Measurements from ENCODE around the gene LBHD1. TPM values are rescaled to one million over a fixed set of nuclear protein-coding genes. Genes with fewer than 3 reads are reported as not detected.
A peak's percentile ranks its signal among the peaks of the same experiment; 100 is the strongest.

LBHD1 gene
- total RNA-seq, 2 experiments from 2014 or later: 4.4 to 6.1 TPM

DNA sequence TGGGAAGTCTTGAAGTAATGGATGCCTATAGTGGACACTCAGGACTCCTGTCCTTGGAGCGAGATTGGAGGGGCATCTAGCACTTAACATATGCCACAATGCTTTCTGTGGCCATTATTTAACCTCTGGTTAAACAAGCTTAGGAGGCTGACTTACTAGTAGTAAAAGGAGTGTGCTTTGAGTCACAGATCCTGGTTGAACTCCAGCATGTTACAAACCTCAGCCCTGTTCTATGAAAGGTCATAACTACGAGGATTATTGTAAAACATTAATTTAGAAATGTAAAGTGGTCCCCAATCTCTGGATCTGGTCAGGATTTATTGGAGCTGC, 1.1 kb upstream of the LBHD1 start:
- no peaks in the 10 kb centered on the region for H3K27me3 Mint-ChIP-seq (ENCODE audit: low read depth)
- intact Hi-C loops (cut with micrococcal nuclease): loop anchor here (5.0 kb wide), 1 partner anchor 184 kb away; no protein-coding TSS in a partner anchor
- peaks cover 41% of the 10 kb centered on the region for H3K36me3 Mint-ChIP-seq (ENCODE audit: low read depth)
- CTCF ChIA-PET: interaction anchor here (1.3 to 2.3 kb wide), 3 partner anchors 8 to 82 kb away, joined by 3 to 10 read pairs (median 6); partner anchors contain the start of genes C11orf98, CSKMT and TUT1
- H3K9me3 Mint-ChIP-seq: no peaks in the 10 kb centered on the region
- H3K4me3 Mint-ChIP-seq: peak overlapping the region; percentile 99
- H3K27ac Mint-ChIP-seq: peak overlapping the region; percentile 98
- H3K4me1 Mint-ChIP-seq (ENCODE audit: low read depth): peaks cover 60% of the 10 kb centered on the region
- no peak for DNase-seq

DNA sequence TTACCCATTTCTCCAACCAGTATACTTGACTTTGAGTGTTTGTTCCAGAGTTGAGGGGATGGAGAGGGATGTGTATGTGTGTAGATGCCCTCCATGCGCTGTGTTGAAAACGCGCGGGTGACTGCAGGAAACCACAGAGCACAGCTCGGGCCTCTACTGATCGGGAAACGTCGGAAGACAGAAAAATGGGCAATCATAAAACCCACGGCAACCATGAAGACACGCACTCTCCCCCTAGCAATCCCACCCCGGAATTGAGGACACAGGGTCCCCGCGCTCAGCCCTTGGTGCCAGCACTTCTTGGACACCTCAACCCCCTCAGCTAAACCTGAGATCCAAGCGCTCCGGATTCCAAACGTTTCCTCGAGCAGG, 845 bp downstream of the LBHD1 start:
- Mint-ChIP-seq H3K27ac (peak overlapping the region; percentile 98), H3K27me3 (ENCODE audit: low read depth) (no peaks in the 10 kb centered on the region), H3K4me1 (ENCODE audit: low read depth) (peaks cover 63% of the 10 kb centered on the region), H3K9me3 (no peaks in the 10 kb centered on the region), H3K36me3 (ENCODE audit: low read depth) (peaks cover 44% of the 10 kb centered on the region), H3K4me3 (peak overlapping the region; percentile 99)
- intact Hi-C loops (cut with micrococcal nuclease): loop anchor here (1.0 to 5.0 kb wide), 5 partner anchors 8 to 186 kb away; partner anchors contain the start of genes HNRNPUL2, INTS5, TUT1 and UBXN1
- CTCF ChIA-PET: interaction anchor here (0.6 to 2.3 kb wide), 3 partner anchors 10 to 246 kb away, joined by 3 to 10 read pairs (median 7); no protein-coding TSS in a partner anchor
- DNase-seq: no peak

DNA sequence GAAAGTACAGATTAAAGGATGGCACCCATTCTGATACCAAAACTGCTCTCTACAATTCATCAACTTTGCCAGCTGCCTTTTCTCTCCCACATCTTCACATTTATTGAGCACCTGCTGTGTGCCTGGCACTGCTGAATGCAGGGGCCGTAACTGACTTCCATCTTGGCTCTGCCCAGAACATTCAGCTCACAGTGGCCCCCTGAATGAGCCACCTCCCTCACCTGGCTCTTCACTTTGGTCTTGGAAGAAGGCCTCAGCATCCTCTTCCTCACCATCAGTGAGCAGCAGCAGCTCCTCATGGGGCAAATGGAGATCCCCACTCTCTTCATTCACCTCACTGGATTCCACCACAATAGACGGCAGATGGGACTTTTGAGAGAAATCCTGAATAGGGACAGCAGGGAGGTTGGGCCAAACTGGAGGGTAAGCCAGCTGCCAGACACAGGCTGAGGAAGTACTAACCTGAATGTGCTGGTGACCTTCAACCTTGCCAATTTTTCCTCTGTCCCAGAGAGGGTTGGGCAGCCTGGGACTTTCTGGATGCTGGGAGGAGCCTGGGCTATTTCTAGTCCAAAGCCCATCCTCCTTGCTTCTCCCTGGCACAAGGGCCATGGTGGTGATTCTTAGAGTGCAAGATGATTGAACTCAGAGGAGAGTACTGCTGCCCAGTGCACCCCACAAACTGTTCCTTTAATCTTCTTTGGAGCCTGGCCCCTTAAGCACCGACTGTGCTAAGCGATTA, 2.5 kb downstream of the LBHD1 start:
- no peak for DNase-seq
- peak overlapping the region; percentile 99 for H3K4me3 Mint-ChIP-seq
- H3K27ac Mint-ChIP-seq: peak overlapping the region; percentile 98
- no peaks in the 10 kb centered on the region for H3K9me3 Mint-ChIP-seq
- H3K36me3 Mint-ChIP-seq (ENCODE audit: low read depth): peaks cover 50% of the 10 kb centered on the region
- intact Hi-C loops (cut with micrococcal nuclease): loop anchor here (2.0 to 5.0 kb wide), 3 partner anchors 17 to 188 kb away; partner anchors contain the start of genes HNRNPUL2 and INTS5
- H3K27me3 Mint-ChIP-seq (ENCODE audit: low read depth): no peaks in the 10 kb centered on the region
- CTCF ChIA-PET: interaction anchor here (0.6 to 1.6 kb wide), 3 partner anchors 14 to 162 kb away, joined by 3 to 4 read pairs (median 3); partner anchors contain the start of gene STX5
- peaks cover 58% of the 10 kb centered on the region for H3K4me1 Mint-ChIP-seq (ENCODE audit: low read depth)

DNA sequence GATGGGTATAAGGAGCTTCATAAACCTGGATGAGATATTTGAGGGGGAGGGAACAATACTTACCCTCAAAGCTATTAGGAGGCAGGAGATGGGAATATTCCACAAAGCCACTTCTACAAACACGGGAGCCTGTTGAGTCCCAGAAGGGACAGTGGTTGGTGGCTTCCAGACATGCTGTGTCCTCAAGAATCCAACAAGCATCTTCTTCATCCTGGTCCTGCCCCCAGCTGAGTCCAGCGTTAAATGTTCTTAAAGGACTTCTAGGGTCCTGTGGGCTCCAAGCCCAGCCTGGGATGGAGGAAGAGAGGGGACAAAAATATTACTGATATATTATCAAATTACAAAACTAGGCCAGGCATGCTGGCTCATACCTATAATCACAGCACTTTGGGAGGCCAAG, 4.6 kb downstream of the LBHD1 start:
- H3K4me1 Mint-ChIP-seq (ENCODE audit: low read depth): peaks cover 53% of the 10 kb centered on the region
- intact Hi-C loops (cut with micrococcal nuclease): no loop called here

DNA sequence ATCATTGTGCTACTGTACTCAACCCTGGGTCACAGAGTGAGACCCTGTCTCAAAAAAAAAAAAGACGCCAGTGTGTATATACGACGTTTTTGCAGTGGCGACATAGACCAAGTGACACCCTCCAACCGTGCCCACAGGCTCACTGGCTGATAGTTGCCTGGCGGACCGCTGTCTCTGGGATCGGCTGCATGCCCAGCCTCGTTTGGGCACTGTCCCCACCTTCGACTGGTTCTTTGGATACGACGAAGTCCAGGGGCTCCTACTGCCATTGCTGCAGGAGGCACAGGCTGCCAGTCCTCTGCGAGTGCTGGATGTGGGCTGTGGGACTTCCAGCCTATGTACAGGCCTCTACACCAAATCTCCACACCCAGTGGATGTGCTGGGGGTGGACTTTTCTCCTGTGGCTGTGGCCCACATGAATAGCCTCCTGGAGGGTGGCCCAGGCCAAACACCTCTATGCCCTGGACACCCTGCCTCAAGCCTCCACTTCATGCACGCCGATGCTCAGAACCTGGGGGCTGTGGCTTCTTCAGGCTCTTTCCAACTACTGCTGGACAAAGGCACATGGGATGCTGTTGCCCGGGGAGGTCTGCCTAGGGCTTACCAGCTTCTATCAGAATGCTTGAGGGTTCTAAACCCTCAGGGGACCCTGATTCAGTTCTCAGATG, 5.7 kb downstream of the LBHD1 start:
- intact Hi-C loops (cut with micrococcal nuclease): no loop called here
- no peak for DNase-seq
- H3K4me1 Mint-ChIP-seq (ENCODE audit: low read depth): peaks cover 49% of the 10 kb centered on the region
- H3K4me3 Mint-ChIP-seq: peak overlapping the region; percentile 98
- peak overlapping the region; percentile 88 for H3K27ac Mint-ChIP-seq
- CTCF ChIA-PET: interaction anchor here (0.9 to 2.4 kb wide), 3 partner anchors 12 to 55 kb away, joined by 3 to 8 read pairs (median 4); no protein-coding TSS in a partner anchor
- H3K36me3 Mint-ChIP-seq (ENCODE audit: low read depth): peaks cover 42% of the 10 kb centered on the region
- H3K27me3 Mint-ChIP-seq (ENCODE audit: low read depth): no peaks in the 10 kb centered on the region
- H3K9me3 Mint-ChIP-seq: no peaks in the 10 kb centered on the region

More for the DNA sequence above, 4.6 kb downstream of the LBHD1 start:
- no peaks in the 10 kb centered on the region for H3K27me3 Mint-ChIP-seq (ENCODE audit: low read depth)
- CTCF ChIA-PET: interaction anchor here (0.6 to 1.7 kb wide), 6 partner anchors 13 to 223 kb away, joined by 3 to 5 read pairs (median 4); partner anchors contain the start of genes HNRNPUL2 and MTA2
- no peak for DNase-seq
- H3K9me3 Mint-ChIP-seq: no peaks in the 10 kb centered on the region
- peak overlapping the region; percentile 98 for H3K4me3 Mint-ChIP-seq
- H3K27ac Mint-ChIP-seq: peak overlapping the region; percentile 88
- H3K36me3 Mint-ChIP-seq (ENCODE audit: low read depth): peaks cover 48% of the 10 kb centered on the region

DNA sequence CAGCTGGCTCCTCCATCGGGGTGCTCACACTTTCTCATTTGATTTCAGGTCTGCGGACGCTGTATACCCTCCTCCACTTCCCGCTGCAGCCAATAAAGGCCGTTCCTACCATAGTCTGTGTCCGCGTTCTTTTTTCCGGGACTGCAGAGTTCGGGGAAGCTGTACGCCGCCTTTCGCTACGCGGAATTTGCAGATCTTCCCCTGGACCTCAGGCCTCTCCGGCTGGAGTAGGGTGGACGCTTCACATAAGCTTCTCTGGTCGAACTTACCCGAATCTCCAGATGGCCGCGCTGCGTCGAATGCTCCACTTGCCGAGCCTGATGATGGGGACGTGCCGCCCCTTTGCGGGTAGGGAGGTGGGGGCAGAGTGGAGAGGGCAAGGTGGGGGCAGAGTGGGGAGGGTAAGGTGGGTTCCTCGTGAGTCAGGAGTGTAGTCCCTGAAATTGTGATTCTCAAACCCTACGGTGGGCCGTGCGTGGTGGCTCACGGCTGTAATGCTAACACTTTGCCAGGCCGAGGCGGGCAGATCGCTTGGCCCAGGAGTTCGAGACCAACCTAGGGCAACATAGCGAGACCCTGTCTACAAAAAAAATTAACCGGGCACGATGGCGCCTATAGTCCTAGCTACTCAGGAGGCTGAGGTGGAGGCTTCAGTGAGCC, 6.3 kb downstream of the LBHD1 start:
- H3K4me1 Mint-ChIP-seq (ENCODE audit: low read depth): peaks cover 45% of the 10 kb centered on the region
- H3K27ac Mint-ChIP-seq: peak overlapping the region; percentile 88
- no peaks in the 10 kb centered on the region for H3K9me3 Mint-ChIP-seq
- H3K36me3 Mint-ChIP-seq (ENCODE audit: low read depth): peaks cover 35% of the 10 kb centered on the region
- intact Hi-C loops (cut with micrococcal nuclease): loop anchor here (1.0 to 2.0 kb wide), 7 partner anchors 12 to 176 kb away; partner anchors contain the start of genes EML3, GANAB, INTS5 and TUT1
- CTCF ChIA-PET: interaction anchor here (0.8 to 2.4 kb wide), 12 partner anchors 8 to 286 kb away, joined by 3 to 10 read pairs (median 6); partner anchors contain the start of gene TUT1
- H3K4me3 Mint-ChIP-seq: peak overlapping the region; percentile 98
- peak; percentile 59 for DNase-seq
- H3K27me3 Mint-ChIP-seq (ENCODE audit: low read depth): no peaks in the 10 kb centered on the region

DNA sequence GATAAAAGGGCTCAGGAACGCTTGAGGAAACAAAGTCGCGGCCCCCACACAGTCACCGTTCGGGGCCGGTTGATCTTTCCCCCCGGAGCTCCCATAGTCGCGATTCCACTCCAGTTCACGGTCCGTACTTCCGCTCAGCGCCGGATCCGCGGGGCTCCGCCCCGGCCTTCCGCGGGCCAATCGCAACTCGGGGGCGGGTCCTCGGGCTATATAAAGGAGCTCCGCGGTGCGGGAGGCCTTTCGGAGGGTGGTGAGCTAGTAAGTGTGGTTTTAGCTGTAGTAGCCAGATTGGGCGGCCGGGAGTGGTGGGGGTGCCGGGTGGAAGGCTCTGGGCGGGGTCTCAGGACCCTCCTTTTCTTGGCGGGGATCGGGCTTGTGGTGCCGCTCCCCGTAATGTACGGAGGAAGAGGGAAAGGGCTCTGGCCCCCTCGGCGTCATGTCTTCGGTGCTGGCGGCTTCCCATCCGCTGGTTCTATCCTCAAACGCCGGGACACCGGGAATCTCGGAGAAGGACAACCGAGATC, 6.9 kb downstream of the LBHD1 start, which contains the start of the genes C11orf98 and CSKMT:
Gene C11orf98, minus strand, starts transcription at position 136 of the 524 bp plus-strand sequence. Its CDS starts 41 bp downstream, at position 95.
Gene CSKMT, plus strand, starts transcription at position 238 of the 524 bp plus-strand sequence. CDS start 568 bp downstream, outside the sequence.
- CTCF ChIA-PET: interaction anchor here (0.6 to 2.4 kb wide), 15 partner anchors 8 to 1722 kb away, joined by 3 to 10 read pairs (median 4); partner anchors contain the start of gene TUT1
- H3K4me1 Mint-ChIP-seq (ENCODE audit: low read depth): peaks cover 42% of the 10 kb centered on the region
- H3K9me3 Mint-ChIP-seq: no peaks in the 10 kb centered on the region
- H3K36me3 Mint-ChIP-seq (ENCODE audit: low read depth): peaks cover 33% of the 10 kb centered on the region
- H3K4me3 Mint-ChIP-seq: peak within 1 kb of the TSS; percentile 98
- no peaks in the 10 kb centered on the region for H3K27me3 Mint-ChIP-seq (ENCODE audit: low read depth)
- DNase-seq: peak; percentile 96
- intact Hi-C loops (cut with micrococcal nuclease): loop anchor here (1.0 to 2.0 kb wide), 7 partner anchors 12 to 176 kb away; partner anchors contain the start of genes EML3, GANAB, INTS5 and TUT1
- peak within 1 kb of the TSS; percentile 88 for H3K27ac Mint-ChIP-seq

DNA sequence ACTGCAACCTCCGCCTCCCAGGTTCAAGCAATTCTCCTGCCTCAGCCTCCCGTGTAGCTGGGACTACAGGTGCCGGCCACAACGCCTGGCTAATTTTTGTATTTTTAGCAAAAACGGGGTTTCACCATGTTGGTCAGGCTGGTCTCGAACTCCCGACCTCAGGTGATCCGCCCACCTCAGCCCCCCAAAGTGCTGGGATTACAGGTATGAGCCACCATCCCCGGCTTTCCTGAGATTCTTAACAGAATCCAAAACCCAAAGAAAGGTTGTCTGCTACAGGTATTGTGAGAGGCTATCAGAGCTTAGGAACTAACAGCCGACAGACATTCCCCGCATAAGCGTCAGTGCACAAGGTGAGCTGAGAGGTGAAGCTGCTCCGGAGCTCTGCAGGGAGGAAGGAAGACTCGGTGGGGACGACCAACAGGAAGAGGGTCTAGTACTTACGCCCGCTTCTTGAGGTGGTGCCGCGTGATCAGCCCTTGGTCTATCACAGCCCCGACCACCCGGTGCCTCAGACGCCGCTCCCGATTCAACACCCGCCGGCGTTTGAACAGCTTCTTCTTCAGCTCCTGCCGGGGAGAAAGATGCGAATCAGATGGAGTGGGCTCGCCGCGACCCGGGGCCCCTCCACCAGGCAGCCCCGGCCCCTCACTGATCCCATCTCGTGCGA, 7.5 kb downstream of the LBHD1 start:
- Mint-ChIP-seq H3K27ac (peak overlapping the region; percentile 88), H3K4me1 (ENCODE audit: low read depth) (peaks cover 36% of the 10 kb centered on the region), H3K36me3 (ENCODE audit: low read depth) (peaks cover 32% of the 10 kb centered on the region), H3K4me3 (peak overlapping the region; percentile 98), H3K9me3 (no peaks in the 10 kb centered on the region), H3K27me3 (ENCODE audit: low read depth) (no peaks in the 10 kb centered on the region)
- peak; percentile 74 for DNase-seq
- CTCF ChIA-PET: interaction anchor here (0.6 to 2.4 kb wide), 13 partner anchors 9 to 1721 kb away, joined by 3 to 10 read pairs (median 4); partner anchors contain the start of gene TUT1
- intact Hi-C loops (cut with micrococcal nuclease): loop anchor here (1.0 to 2.0 kb wide), 7 partner anchors 11 to 177 kb away; partner anchors contain the start of genes EML3, GANAB, INTS5 and TUT1

DNA sequence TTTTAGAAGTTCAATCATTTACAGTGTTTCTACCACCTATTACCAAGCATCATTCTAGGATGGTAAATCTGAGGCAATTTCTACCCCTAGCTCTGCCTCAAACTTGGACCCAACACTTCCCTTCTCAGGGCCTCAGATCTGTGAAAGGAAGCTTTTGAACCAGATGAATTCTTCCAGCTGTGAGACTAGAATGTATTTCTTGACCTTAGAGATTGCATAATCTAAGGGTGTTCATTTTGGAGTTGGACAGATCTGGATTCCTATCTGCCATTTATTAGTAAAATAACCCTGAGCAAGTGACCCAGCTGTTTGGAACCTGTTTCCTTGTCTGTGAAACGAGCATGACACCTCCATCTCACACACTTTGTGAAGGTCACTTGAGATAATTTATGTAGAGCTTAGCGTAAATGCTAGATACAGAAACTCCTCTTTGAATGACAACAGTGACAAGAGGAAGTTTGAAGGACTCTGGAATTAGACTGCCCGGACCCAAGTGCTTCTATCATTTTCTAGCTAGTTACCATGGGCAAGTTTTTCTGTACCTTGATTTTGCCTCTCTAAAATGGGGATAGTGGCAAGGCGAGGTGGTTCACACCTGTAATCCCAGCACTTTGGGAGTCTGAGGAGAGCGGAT, 15.2 kb downstream of the LBHD1 start:
- intact Hi-C loops (cut with micrococcal nuclease): no loop called here
- CTCF ChIA-PET: interaction anchor here (0.9 to 1.1 kb wide), 4 partner anchors 11 to 130 kb away, joined by 3 to 4 read pairs (median 3); partner anchors contain the start of genes GANAB and TUT1
- Mint-ChIP-seq H3K27ac (no peak overlapping the region), H3K9me3 (no peaks in the 10 kb centered on the region), H3K36me3 (ENCODE audit: low read depth) (no peaks in the 10 kb centered on the region), H3K4me3 (no peak overlapping the region), H3K4me1 (ENCODE audit: low read depth) (peaks cover 15% of the 10 kb centered on the region), H3K27me3 (ENCODE audit: low read depth) (no peaks in the 10 kb centered on the region)
- no peak for DNase-seq

DNA sequence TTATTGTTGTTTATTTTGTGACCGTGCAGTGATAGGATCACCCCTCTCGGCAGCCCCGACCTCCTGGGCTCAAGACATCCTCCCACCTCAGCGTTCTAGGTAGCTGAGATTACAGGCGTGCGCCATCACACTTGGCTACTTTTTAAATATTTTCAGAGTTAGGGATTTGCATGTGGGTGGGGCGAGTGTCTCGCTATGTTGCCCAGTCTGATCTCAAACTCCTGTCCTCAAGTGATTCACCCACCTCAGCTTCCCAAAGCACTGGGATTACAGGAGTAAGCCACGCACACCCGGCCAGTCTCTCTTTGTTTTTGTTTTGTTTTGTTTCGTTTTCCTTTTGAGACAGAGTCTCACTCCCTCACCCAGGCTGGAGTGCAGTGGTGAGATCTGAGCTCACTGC, 17.8 kb downstream of the LBHD1 start:
- DNase-seq: no peak
- intact Hi-C loops (cut with micrococcal nuclease): no loop called here
- H3K4me1 Mint-ChIP-seq (ENCODE audit: low read depth): peaks cover 24% of the 10 kb centered on the region
- CTCF ChIA-PET: interaction anchor here (0.6 to 1.7 kb wide), 3 partner anchors 10 to 177 kb away, joined by 3 to 7 read pairs (median 3); partner anchors contain the start of genes C11orf98, CSKMT and STX5
- no peaks in the 10 kb centered on the region for H3K9me3 Mint-ChIP-seq
- H3K36me3 Mint-ChIP-seq (ENCODE audit: low read depth): peaks cover 10% of the 10 kb centered on the region
- no peaks in the 10 kb centered on the region for H3K27me3 Mint-ChIP-seq (ENCODE audit: low read depth)
- peak overlapping the region; percentile 58 for H3K4me3 Mint-ChIP-seq
- H3K27ac Mint-ChIP-seq: peak overlapping the region; percentile 50
